Neuron (in vitro differentiated cells): ENCODE data around the gene SEMA4G.

ENCODE experiments used
- H2AFZ ChIP-seq: one replicate; pipeline ENCODE4 v1.6.1; 2013; ENCODE audit warnings: low read depth, mild to moderate bottlenecking, inconsistent platforms, low read length, moderate library complexity
- H3K27me3 ChIP-seq: one replicate; pipeline ENCODE4 v1.6.1; 2013; ENCODE audit warnings: low read length; ENCODE audit not compliant: insufficient read depth
- H3K36me3 ChIP-seq: one replicate; pipeline ENCODE4 v1.6.1; 2013; ENCODE audit warnings: low read length; ENCODE audit not compliant: insufficient read depth
- H3K4me1 ChIP-seq: one replicate; pipeline ENCODE4 v1.6.1; 2013; ENCODE audit warnings: low read length; ENCODE audit not compliant: insufficient read depth
- H3K4me3 ChIP-seq: 2 replicates; pipeline ENCODE4 v1.5.1; 2013; ENCODE audit warnings: mild to moderate bottlenecking, low read length, moderate library complexity
- H3K9me3 ChIP-seq: one replicate; pipeline ENCODE4 v1.6.1; 2013; ENCODE audit warnings: low read length

The SEMA4G gene

GRCh38 chr10:101008823-101009423 lies 39.6 kb downstream of the SEMA4G start:
- H3K36me3 ChIP-seq: peaks cover 28% of the 10 kb centered on the region
- no peaks in the 10 kb centered on the region for H3K9me3 ChIP-seq
- no peak overlapping the region for H2AFZ ChIP-seq
- no peaks in the 10 kb centered on the region for H3K27me3 ChIP-seq
- H3K4me1 ChIP-seq: no peaks in the 10 kb centered on the region
- H3K4me3 ChIP-seq: no peak overlapping the region

GRCh38 chr10:101010329-101010728 lies 41.0 kb downstream of the SEMA4G start:
- no peak overlapping the region for H3K4me3 ChIP-seq
- H3K9me3 ChIP-seq: no peaks in the 10 kb centered on the region
- no peak overlapping the region for H2AFZ ChIP-seq

GRCh38 chr10:101011517-101012423 lies 42.5 kb downstream of the SEMA4G start:
- Histone ChIP-seq H2AFZ (no peak overlapping the region), H3K4me1 (no peaks in the 10 kb centered on the region), H3K36me3 (peaks cover 6% of the 10 kb centered on the region), H3K9me3 (no peaks in the 10 kb centered on the region), H3K27me3 (peaks cover 18% of the 10 kb centered on the region), H3K4me3 (no peak overlapping the region)

More at GRCh38 chr10:101010329-101010728, 41.0 kb downstream of the SEMA4G start:
- Histone ChIP-seq H3K4me1 (no peaks in the 10 kb centered on the region), H3K27me3 (peaks cover 3% of the 10 kb centered on the region), H3K36me3 (peaks cover 18% of the 10 kb centered on the region)

GRCh38 chr10:101012525-101013364 lies 43.4 kb downstream of the SEMA4G start:
- no peak overlapping the region for H2AFZ ChIP-seq
- H3K4me3 ChIP-seq: no peak overlapping the region
- H3K9me3 ChIP-seq: no peaks in the 10 kb centered on the region
- H3K4me1 ChIP-seq: no peaks in the 10 kb centered on the region
- H3K36me3 ChIP-seq: no peaks in the 10 kb centered on the region
- H3K27me3 ChIP-seq: peaks cover 26% of the 10 kb centered on the region

- Histone ChIP-seq H3K36me3 (no peaks in the 10 kb centered on the region), H3K27me3 (peaks cover 32% of the 10 kb centered on the region), H3K4me1 (no peaks in the 10 kb centered on the region), H3K4me3 (no peak overlapping the region), H2AFZ (no peak overlapping the region), H3K9me3 (no peaks in the 10 kb centered on the region)
These were observed 44.1 kb downstream of the SEMA4G start for GRCh38 chr10:101013365-101013825.

- Histone ChIP-seq H3K36me3 (no peaks in the 10 kb centered on the region), H2AFZ (no peak overlapping the region), H3K27me3 (peaks cover 40% of the 10 kb centered on the region)
These were observed 45.1 kb downstream of the SEMA4G start for GRCh38 chr10:101014230-101014884.

GRCh38 chr10:101014966-101015581 lies 45.8 kb downstream of the SEMA4G start:
- Histone ChIP-seq H3K36me3 (no peaks in the 10 kb centered on the region), H3K9me3 (no peaks in the 10 kb centered on the region), H3K4me3 (no peak overlapping the region), H3K4me1 (peaks cover 3% of the 10 kb centered on the region), H2AFZ (no peak overlapping the region), H3K27me3 (peaks cover 40% of the 10 kb centered on the region)

More at GRCh38 chr10:101014230-101014884, 45.1 kb downstream of the SEMA4G start:
- Histone ChIP-seq H3K4me1 (peaks cover 3% of the 10 kb centered on the region), H3K9me3 (no peaks in the 10 kb centered on the region), H3K4me3 (no peak overlapping the region)

- Histone ChIP-seq H3K4me1 (peaks cover 3% of the 10 kb centered on the region), H3K36me3 (no peaks in the 10 kb centered on the region), H3K9me3 (no peaks in the 10 kb centered on the region), H3K4me3 (no peak overlapping the region), H2AFZ (no peak overlapping the region), H3K27me3 (peaks cover 40% of the 10 kb centered on the region)
These were observed 46.3 kb downstream of the SEMA4G start for GRCh38 chr10:101015582-101015973.

GRCh38 chr10:101016814-101017213 lies 47.5 kb downstream of the SEMA4G start:
- Histone ChIP-seq H3K4me3 (no peak overlapping the region), H3K27me3 (peaks cover 50% of the 10 kb centered on the region), H3K36me3 (no peaks in the 10 kb centered on the region), H2AFZ (no peak overlapping the region), H3K9me3 (no peaks in the 10 kb centered on the region), H3K4me1 (peaks cover 3% of the 10 kb centered on the region)

- H3K4me3 ChIP-seq: no peak overlapping the region
- peaks cover 50% of the 10 kb centered on the region for H3K27me3 ChIP-seq
- no peaks in the 10 kb centered on the region for H3K9me3 ChIP-seq
- no peaks in the 10 kb centered on the region for H3K36me3 ChIP-seq
- H3K4me1 ChIP-seq: peaks cover 3% of the 10 kb centered on the region
- H2AFZ ChIP-seq: no peak overlapping the region
These were observed 48.9 kb downstream of the SEMA4G start for GRCh38 chr10:101018118-101018599.

GRCh38 chr10:101018600-101019439 lies 49.5 kb downstream of the SEMA4G start:
- H2AFZ ChIP-seq: no peak overlapping the region
- H3K4me1 ChIP-seq: peaks cover 3% of the 10 kb centered on the region
- no peaks in the 10 kb centered on the region for H3K36me3 ChIP-seq
- H3K9me3 ChIP-seq: no peaks in the 10 kb centered on the region
- peaks cover 50% of the 10 kb centered on the region for H3K27me3 ChIP-seq
- no peak overlapping the region for H3K4me3 ChIP-seq
